22Rv1 (cell line): ENCODE results near the gene ADH5.

Source experiments
- ZFX ChIP-seq: fragments of 450-650 bp; IDR thresholded peaks from 2 replicates; pipeline ENCODE4 v1.6.1; 2017; ENCODE audit warnings: antibody characterized with exemption, borderline replicate concordance
- TF ChIP-seq, protein P1 (sequence below): fragments of 450-650 bp; IDR thresholded peaks from 2 replicates; pipeline ENCODE4 v1.5.1; 2017; ENCODE audit warnings: mild to moderate bottlenecking

DNA sequence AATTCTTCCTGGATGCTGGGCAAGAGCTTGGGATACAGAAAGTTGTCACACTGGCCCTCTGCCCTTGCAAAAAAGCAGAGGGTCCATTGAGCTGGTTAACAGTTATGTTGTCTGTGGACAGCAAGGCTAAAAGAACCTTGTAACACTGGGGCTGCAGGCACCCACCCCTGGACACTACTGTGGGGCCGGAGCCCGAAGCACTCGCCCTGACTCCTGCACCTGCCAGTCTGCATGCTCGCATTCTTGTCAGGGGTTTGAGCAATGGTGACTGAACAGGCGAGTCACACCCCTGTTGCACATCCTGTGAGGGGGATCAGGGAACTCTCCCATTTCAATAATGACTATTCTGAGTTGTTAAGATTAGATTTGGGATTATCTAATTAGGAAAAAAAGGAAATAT lies 31.9 kb upstream of the ADH5 start:
- TF ChIP-seq, protein P1, sequence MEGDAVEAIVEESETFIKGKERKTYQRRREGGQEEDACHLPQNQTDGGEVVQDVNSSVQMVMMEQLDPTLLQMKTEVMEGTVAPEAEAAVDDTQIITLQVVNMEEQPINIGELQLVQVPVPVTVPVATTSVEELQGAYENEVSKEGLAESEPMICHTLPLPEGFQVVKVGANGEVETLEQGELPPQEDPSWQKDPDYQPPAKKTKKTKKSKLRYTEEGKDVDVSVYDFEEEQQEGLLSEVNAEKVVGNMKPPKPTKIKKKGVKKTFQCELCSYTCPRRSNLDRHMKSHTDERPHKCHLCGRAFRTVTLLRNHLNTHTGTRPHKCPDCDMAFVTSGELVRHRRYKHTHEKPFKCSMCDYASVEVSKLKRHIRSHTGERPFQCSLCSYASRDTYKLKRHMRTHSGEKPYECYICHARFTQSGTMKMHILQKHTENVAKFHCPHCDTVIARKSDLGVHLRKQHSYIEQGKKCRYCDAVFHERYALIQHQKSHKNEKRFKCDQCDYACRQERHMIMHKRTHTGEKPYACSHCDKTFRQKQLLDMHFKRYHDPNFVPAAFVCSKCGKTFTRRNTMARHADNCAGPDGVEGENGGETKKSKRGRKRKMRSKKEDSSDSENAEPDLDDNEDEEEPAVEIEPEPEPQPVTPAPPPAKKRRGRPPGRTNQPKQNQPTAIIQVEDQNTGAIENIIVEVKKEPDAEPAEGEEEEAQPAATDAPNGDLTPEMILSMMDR = no peak
- no peak for TF ChIP-seq ZFX
